Activated CD8-positive, alpha-beta memory T cell treated with anti-CD3 and anti-CD28 coated beads, Interleukin-2, amount 50 U/mL, for 1 hour (primary cell): ENCODE measurements around the gene LINS1.

Source experiments
- DNase-seq: peaks from one replicate; pipeline ENCODE4 v3.0.0-alpha.2; 2020; ENCODE audit errors: extremely low read depth

LINS1 gene

GRCh38 chr15:100602064-100602822, at the start of gene LINS1, which contains the start of gene ASB7:
Gene LINS1, minus strand, starts transcription at chr15:100602184. Its CDS starts 21,342 bp downstream, at chr15:100580842.
Gene ASB7, plus strand, starts transcription at chr15:100602589. Its CDS starts 9,628 bp downstream, at chr15:100612217.
- peak; percentile 99 for DNase-seq

GRCh38 chr15:100651253-100651652, 49.3 kb upstream of the LINS1 start:
- DNase-seq: no peak

DNA sequence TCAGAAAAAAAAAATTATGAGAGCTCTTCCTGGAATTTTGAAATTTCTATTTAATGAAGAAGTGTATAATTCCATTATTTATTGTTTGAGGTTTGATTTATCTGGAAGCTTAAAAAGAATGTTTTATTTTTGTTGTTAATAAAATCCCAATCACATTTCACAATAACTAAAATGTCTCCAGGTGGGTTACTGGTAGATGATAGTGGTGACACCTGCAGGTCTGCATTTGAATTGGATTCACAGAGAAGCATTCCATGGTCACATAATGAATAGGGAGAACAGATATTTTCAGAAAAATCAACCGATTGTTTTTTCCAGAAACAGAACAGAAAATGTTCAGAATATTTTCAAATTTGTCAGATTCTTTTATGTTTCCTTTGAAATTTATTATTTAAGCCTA, 48.7 kb upstream of the LINS1 start:
- DNase-seq: no peak

GRCh38 chr15:100648951-100649350, 47.0 kb upstream of the LINS1 start:
- DNase-seq: no peak

GRCh38 chr15:100645671-100646070, 43.7 kb upstream of the LINS1 start:
- DNase-seq: no peak

DNA sequence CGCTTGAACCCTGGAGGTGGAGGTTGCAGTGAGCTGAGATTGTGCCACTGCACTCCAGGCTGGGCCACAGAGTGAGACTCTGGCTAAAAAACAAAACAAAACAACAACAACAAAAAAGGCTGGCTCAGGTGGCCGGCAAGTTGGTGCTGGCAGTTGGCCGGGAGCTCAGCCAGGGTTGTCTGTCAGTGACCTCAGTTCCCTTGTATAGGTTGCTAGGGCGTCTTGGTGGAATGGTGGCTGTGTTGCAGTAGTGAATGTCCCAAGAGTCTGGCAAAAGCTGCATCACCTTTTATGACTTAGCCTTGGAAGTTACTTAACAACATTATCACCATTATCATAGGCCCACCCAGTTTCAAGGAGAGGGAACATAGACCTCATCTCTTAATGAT, 41.0 kb upstream of the LINS1 start:
- no peak for DNase-seq

- DNase-seq: no peak
Observed at GRCh38 chr15:100642213-100642949, 40.4 kb upstream of the LINS1 start.

- no peak for DNase-seq
Observed at GRCh38 chr15:100638177-100638730, 36.3 kb upstream of the LINS1 start.

- DNase-seq: no peak
Observed at GRCh38 chr15:100635406-100636071, 33.6 kb upstream of the LINS1 start.

DNA sequence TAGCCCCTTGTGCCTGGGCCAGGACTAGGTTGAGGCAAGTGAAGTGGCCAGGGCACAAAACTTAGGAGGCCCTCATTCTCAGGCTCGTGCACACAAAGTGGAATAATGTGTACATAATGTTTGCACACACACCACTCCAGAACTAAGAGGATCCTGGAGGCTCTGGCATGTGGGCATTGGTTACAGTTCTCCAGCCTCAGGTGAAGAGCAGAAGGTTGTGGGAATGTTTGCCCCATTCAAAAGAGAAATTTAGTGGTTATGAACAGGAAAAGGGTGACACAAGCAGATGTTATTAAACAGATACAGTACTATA, 31.7 kb upstream of the LINS1 start:
- no peak for DNase-seq

- DNase-seq: no peak
Observed at GRCh38 chr15:100631831-100632230, 29.8 kb upstream of the LINS1 start.

DNA sequence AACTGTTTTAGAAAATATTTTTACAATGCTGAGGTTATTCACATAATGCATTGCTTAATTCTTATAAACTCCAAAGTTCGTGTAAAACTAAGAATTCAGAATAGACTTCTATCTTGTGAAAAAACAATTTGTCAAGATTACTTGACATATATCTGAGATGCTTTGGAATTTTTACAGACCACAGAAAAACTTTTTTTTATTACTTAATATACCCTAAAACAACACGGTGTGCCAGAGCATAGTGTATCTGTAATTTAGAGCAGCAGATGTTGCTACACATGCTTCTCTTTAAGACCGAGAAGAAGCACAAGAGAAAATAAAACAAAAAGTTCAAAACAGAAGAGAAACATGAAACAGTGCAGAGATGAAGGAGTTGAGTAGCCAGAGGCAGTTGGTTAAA, 26.8 kb upstream of the LINS1 start:
- DNase-seq: no peak

DNA sequence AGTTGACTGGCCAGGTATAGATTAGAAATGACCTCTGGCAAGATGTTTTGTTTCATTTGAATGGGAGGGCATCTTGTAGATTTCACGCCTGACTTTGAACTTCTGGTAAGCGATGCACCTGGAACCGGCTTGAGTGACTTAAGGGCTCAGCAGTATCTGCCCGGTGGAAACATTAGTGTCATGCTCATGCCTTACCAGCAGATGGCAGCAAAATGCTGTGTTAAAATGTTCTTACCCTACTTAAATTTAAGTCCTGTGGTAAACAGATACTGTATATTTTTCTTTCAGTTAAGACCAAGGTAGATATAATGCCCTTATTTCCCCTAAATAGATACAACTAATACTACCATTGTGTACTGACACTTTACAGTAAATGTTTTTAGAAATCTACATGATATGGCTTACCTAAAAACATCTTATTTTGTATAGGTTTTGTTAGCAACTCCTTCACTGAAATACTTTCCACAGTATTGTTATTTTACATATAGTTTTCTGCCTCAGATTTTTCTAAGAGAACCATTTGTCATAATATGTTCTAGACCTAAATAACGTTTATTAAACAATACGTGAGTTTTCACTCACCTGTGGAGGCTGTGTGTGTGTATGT, 25.9 kb upstream of the LINS1 start:
- DNase-seq: peak; percentile 30

GRCh38 chr15:100623301-100623700, 21.3 kb upstream of the LINS1 start:
- DNase-seq: no peak

- no peak for DNase-seq
Observed at GRCh38 chr15:100616700-100617099, 14.7 kb upstream of the LINS1 start.

DNA sequence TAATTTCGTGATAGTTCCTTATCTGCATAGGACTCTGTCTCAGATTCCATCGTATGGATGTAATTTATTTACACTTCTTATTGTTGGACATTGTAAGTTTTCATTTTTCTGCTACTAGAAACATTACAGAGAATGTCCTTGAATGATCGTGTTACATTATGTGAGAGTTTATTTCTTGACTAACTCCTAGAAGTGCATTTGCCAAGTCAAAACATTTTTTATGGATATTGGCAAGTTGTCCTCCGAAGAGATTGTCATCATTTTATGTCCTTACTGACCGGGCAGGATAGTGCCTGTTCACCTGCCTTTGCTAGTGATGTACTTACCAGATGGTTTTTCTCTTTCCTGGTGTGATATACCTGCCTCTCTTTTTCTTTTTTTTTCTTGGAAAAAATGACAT, 13.8 kb upstream of the LINS1 start:
- DNase-seq: no peak

DNA sequence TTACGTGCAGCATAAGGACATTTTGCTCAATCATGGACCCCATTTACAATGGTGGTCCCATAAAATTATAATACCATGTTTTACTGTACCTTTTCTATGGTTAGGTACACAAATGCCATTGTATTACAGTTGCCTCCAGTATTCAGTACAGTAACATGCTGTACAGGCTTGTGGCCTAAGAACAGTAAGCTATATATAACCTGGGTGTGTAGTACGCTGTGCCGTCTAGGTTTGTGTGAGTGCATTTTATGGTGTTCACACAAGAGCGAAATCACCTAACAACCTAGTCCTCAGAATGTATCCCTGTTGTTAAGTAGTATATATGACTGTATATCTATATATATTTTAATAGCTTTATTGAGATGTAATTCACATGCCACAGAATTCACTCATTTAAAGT, 12.9 kb upstream of the LINS1 start:
- DNase-seq: no peak

GRCh38 chr15:100614336-100614735, 12.4 kb upstream of the LINS1 start:
- no peak for DNase-seq

- DNase-seq: no peak
Observed at GRCh38 chr15:100613208-100613607, 11.2 kb upstream of the LINS1 start.

- no peak for DNase-seq
Observed at GRCh38 chr15:100612539-100612938, 10.6 kb upstream of the LINS1 start.

DNA sequence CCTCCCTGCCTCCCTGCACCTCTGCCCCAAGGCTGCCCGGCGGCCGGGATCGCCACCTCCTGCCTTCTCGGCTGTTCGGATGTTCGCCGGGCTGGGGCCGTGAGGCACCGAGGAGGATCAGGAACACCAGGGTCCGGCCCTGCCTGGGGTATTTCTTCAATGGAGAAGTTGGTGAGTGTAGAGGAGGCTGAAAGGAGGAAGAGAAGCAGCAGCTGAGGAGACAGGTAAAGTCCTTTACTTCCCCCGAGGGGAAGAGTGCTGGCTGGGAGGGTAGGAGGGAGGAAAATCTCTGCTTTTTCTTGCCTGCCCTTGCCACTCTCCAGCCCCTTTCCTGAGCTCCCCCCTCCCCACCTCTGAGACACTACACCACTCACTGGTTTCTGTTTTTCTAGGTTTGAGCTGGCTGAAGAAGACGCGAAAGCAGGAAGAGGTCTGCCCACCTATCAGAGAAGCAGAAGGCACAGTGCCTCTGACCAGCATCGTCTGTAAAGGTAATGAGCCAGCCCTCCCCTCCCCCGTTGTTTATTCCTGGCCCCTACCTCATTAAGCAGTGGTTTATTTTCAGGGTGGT, 924 bp upstream of the LINS1 start:
- DNase-seq: no peak

DNA sequence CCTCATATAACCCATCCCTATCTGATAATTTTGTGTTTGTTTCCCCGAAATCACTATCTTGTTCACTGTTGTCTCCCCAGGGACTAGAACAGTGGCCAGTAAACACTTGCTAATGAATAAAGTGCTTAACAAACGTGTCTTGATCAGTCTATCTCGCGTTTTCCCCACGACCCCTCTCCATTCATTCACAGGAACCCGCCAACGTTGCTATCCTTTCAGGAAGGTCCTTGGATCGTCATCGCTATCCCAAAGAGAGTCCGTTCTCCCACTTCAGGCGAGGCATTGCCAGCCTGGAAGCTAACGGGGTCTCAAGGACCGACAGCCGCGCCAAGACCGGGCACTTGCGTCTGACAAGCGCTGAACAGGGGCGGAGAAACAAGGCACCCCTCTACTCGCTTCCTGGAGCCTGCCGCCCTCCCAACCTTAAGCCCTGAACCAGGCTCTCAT, 344 bp downstream of the LINS1 start:
- DNase-seq: no peak
